NCI-H2107 treated with DMSO at 0.1 percent for 48 hours (cell line): ENCODE data around the gene SUSD6.
A peak's percentile ranks its signal among the peaks of the same experiment; 100 is the strongest.
"Not testable (repeated sequence)": the region's sequence is repeated elsewhere in the genome, so short reads cannot be mapped to it uniquely, and the experiment has no call there.

ENCODE experiments used
- DNase-seq: peaks from one replicate; lab custom pipeline; 2025; ENCODE audit not compliant: unreplicated experiment; lab: John Stamatoyannopoulos, UW

Gene SUSD6

GRCh38 chr14:69620211-69620611 lies 8.8 kb downstream of the SUSD6 start:
- no peak for DNase-seq

- no peak for DNase-seq
Observed at GRCh38 chr14:69620981-69621380, 9.6 kb downstream of the SUSD6 start.

- DNase-seq, result no peak
Observed at GRCh38 chr14:69624136-69624535, 12.7 kb downstream of the SUSD6 start.

GRCh38 chr14:69625299-69626131 lies 14.1 kb downstream of the SUSD6 start:
- no peak for DNase-seq

DNA sequence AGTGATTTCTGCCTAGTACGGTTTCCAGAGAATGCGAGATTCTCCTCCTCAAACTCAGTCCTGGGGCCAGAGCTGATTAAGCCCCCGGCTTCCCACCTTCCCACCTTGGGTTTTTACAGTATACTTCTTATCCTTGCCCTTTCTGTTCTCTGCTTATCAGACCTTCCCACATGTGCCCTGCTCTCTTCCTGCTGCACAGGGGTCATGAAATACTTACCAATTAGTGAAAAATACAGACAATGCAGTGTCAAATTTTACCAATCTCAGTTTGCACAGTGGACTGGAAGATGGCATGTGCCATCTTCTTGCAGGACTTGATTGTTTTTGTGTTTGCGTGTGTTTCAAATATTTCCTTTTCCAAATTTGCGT lies 14.7 kb downstream of the SUSD6 start:
- DNase-seq, result no peak

GRCh38 chr14:69629225-69630127 lies 18.1 kb downstream of the SUSD6 start:
- no peak for DNase-seq

DNA sequence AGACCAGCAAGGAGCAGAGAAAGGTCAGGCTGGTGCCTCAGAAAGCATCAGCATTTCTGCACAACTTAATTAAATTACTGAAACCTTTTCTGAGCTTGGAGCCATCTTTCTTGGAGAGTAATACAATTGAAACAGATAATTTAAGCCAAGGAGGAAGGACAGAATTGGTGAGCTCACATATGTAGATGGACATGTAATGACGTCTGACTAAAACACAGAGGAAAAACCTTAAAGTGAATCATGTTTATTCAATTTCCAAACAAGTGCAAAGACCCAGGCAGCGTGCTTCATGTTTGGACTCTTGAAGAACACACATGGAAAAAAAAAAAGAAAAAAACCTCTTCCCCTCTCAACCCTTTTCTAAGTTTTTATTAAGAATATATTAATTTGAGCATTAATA lies 19.0 kb downstream of the SUSD6 start:
- DNase-seq, result no peak

GRCh38 chr14:69631509-69631908 lies 20.1 kb downstream of the SUSD6 start:
- DNase-seq, result no peak

DNA sequence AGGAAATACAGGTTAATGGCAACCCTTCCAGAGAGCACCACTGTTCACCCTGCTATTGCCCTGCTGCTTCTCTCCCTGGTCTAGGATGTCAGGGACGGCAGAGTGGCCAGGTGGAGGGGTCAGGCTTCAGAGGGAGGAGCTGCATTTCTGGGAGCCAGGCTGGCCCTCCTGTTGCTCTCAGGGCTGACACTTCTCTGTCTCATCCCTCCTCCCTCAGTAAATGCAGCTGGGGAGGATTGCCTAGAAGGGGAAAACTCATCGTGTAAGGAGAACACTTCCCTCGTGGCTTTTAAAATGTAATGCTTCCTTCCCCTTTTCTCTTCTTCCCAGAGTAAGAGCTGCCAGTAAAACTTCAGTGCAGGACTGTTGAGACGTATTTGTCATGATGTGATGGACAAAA lies 20.8 kb downstream of the SUSD6 start:
- no peak for DNase-seq

DNA sequence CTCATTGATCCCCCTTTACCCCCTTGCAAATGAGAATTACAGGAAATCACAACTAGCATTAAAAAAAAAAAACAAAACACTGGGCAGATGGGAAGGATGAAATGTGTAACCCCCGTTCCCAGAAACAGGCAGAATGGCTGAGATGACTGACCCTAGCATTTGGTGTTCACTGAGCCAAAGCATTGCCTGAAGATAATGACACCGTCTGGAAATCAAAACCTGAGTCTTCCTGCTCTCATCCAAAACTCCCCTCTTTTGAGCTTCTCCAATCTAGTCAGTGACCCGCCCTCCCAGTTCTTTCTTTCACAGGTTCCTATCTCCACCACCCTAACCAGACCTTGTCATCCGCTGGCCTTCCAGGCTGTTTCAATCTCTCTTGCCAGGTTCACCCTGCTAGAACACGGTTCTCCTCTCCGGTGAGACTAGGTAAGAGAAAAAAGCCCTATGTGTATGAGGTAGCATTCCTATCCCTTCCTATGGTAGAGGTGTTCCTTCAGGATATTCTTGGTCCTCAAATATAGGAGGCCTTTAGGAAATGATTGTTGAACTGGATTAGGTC lies 21.3 kb downstream of the SUSD6 start:
- DNase-seq, result no peak

DNA sequence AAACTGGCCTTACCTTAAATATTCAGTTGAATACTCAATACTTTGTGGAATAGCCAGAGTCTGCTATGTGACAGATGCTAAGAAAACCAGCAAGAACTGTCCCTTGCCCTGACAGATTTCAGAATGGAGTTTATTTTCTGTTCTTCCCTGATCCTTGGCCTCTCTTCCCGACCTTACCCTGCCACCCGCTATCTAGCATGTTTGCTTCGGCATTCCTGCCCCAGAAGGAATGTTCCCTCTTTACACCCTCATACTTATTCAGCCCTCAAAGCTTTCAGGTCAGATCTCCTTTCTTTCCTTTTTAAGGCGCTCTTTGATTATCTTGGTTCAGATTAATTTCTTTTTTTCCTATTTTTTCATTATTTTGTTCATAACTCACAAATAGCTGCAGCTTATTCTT lies 21.8 kb downstream of the SUSD6 start:
- no peak for DNase-seq

GRCh38 chr14:69635981-69636639 lies 24.7 kb downstream of the SUSD6 start:
- DNase-seq, result peak; percentile 79

DNA sequence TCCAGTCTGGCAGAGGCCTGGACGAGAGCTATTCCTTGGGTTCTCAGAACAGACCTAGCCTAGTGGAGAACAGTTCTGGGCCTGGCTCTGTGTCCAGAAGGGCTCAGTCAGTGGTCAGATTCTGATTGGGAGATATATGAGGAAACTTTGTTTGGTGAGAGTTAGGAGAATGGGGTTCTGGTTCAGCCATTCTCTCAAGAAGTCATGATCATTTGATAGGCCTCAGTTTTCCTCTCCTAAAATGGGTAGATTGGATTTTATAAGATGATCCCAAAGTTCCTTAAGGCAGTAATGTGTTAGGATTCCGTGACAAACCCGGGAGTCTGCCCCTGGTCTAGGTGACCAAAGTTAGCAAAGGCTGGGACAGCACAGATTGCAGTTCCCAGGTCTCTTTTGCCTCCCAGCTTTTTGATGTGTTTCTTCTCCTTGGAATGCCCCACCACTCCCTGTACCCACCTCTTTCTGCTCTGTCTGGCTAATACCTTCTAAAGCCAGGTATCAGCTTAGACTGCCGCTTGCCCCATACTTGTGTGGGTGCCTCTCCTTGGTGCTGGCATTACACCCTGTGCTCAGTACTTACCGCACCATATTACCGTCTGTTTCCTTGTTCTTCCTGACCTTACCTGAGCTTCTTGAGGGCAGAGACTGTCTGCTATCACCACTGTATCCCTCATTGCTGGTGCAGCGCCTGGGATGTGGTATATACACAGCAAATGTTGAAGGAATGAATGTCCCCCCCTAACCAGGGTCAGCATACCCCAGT lies 25.5 kb downstream of the SUSD6 start:
- DNase-seq, result no peak

DNA sequence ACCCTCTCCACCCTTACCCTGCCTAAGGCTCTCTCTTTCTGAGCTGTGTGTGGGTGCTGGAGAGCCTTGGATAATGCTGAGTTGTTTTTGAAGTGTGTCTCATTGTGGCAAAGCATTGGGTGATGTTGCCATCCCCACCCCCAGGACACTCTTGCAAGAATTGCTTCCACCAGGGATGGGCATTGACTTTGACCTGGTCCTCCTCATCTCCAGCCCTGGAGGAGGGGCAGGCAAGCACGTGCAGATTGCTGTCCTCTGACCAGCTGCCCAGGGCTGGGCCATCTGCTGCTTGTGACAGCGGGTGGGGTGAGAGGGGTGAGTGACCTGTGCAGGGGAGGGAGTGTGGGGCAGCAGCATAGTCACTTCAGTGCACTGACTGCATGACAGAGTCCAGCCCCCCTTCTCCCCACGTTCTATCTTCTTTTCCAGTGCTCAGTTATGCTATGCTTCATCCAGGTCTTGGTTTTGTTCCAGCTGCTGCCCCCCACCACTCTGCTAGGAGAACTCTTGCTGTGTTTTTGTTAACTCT lies 26.2 kb downstream of the SUSD6 start:
- DNase-seq, result no peak

- DNase-seq, result no peak
Observed at GRCh38 chr14:69640931-69641330, 29.5 kb downstream of the SUSD6 start.

- not testable (repeated sequence) for DNase-seq
Observed at GRCh38 chr14:69642212-69642793, 30.9 kb downstream of the SUSD6 start.

DNA sequence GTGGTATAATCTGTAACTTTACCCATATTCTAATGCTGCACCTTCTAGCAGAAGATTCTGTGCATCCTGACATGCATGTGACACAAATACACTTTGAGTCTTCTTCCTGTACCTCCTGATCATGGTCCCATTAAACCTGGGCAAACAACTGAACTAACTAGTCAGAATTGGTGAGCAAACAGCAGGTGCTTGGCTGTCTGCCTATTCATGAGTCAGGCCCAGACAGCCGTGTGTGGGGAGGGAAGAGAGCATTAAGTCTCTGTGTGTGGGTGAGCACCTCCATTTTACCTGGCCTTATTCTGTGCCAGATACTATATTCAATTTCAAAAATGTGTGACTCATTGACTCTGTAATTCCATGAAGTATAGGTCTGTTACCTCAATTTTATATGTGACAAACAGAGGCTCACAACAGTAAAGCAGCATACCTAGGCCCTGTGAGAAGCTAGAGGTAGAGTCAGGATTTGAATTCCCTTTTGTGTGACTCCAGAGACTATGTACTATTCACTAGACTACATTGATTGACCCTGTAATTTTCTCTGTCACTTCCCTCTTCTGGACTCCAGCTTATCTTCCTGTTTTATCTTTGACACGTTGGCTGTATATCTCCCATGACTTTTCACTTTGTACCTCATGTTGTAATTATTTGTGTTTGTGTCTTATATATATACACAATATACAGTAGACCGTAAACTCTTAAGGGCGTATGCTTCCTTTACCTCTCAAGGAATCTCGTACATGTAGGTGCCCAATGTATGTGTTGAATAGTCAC lies 32.2 kb downstream of the SUSD6 start:
- DNase-seq, result peak; percentile 99

DNA sequence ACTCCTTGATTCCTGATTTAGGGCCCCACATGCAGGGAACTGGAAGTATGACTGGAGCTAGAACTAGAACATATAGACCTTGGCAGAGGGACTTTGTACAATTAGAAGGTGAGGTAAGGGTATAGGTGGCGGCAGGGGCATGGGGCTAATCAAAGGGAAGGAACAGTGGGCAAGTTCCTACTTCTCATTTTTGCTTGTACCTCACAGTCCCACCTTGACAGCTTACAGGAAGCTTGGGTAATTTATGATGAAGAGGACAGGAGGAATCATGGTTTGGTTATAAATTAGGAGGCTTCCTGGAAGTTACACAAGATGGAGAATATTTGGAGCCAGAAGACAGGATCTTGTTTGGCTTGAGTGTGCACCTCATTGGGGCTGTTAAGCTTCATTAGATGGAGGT lies 33.4 kb downstream of the SUSD6 start:
- no peak for DNase-seq

DNA sequence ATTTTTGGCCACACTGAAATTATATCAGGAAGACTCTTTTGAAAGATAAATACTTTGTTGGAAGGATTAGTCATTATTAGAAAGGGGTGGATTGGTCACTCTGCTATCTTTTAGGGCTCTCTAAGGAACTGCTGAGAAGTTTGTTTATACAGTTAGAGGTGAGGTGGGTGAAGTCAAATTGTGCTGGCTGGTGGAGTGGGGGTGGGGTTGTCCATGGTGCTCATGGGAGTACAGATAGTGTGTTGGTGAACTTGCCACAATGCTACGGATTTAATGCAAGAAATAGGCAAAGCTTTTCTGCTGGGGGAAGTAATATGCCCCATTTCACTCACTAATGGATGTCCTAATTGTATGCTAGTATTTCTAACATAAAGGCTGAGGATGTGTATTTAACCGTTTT lies 35.8 kb downstream of the SUSD6 start:
- no peak for DNase-seq
